Stimulated activated CD4-positive, alpha-beta T cell treated with anti-CD3 and anti-CD28 coated beads, Interleukin-1b, Interleukin-23, amount 100 ng/mL, for 24 hours (primary cell): ENCODE measurements around the gene CTNNA3.

Source experiments
- DNase-seq, 4 experiments: peaks; one replicate each; pipeline ENCODE4 v3.0.0-alpha.2; 2020; ENCODE audit warnings: low read depth in 4 of 4, low spot score in 1 of 4

The CTNNA3 gene

GRCh38 chr10:65893676-65894075 lies 1802.3 kb downstream of the CTNNA3 start:
- DNase-seq, result no peak

GRCh38 chr10:65892284-65892683 lies 1803.7 kb downstream of the CTNNA3 start:
- DNase-seq, result no peak

- no peak for DNase-seq
Observed at GRCh38 chr10:65891073-65891981, 1804.7 kb downstream of the CTNNA3 start.

GRCh38 chr10:65864529-65864928 lies 1831.5 kb downstream of the CTNNA3 start:
- DNase-seq, result no peak

GRCh38 chr10:65864036-65864435 lies 1832.0 kb downstream of the CTNNA3 start:
- DNase-seq, result no peak
